GM19043 (cell line): ENCODE data around the gene THSD4.

Experiments used
- ATAC-seq: cut with Tn5 transposase; IDR thresholded peaks from one replicate; pipeline ENCODE4 v1.9.1; 2021; ENCODE audit warnings: low read depth; ENCODE audit not compliant: unreplicated experiment

The THSD4 gene

DNA sequence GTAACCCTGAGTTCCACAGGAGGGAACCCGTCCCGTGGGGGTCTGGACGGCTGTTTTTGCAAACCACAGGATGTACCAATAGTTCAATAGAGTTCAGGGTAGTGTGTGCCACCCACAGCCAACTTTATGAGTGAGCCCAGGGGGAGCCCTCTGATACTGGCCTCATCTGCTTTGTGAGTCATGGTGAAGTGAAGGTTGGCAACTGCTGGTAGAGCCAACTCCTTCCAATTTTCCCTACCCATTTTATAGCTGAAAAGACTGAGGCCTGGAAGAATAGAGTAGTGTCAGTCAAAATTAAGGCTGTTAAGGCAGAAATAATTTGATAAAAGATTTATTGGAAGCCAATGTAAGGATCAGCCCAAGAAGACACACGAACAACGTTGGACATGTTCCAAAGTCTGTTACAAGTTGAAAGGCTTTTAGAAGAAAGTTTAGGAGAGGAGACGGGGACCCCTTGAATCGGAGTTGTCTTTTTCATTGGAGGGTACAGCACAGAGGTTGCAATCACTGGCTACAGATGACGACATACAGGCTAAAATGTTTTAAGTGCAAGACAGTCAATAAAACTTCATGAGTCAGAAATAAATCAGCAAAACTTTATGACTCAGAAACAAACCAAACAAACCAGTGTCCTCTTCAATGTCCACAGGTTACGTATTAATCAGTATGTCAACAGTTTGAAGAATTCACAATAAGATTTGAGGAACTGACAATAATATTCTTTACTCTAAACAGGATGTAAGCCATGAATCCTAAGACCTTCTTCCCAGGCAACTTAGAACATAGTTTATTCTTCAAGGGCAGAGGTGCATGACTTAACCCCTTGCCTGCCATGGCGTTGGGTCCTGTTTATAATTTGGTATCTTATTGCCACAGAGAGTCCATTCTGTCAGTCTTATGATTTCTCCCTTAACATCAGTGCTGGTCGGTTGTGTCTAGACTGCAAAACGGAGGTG, 632.1 kb downstream of the THSD4 start:
- ATAC-seq = no peak

DNA sequence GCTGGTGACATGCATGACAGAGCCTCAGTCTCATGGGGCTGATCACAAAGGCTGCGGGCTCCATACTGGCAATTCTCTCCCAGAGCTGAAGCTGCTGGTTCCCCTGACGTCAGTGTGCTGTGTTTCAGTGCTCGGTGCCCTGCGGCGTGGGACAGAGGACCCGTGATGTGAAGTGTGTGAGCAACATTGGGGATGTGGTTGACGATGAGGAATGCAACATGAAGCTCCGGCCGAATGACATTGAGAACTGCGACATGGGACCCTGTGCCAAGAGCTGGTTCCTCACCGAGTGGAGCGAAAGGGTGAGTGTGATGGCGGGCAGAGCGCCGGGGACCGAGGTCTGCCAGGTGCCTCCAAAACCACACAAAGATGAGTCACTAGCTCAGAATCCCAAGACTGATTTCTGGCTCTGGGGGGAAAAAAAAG, 633.0 kb downstream of the THSD4 start:
- ATAC-seq = no peak

GRCh38 chr15:71749500-71749899, 634.2 kb downstream of the THSD4 start:
- ATAC-seq = no peak

DNA sequence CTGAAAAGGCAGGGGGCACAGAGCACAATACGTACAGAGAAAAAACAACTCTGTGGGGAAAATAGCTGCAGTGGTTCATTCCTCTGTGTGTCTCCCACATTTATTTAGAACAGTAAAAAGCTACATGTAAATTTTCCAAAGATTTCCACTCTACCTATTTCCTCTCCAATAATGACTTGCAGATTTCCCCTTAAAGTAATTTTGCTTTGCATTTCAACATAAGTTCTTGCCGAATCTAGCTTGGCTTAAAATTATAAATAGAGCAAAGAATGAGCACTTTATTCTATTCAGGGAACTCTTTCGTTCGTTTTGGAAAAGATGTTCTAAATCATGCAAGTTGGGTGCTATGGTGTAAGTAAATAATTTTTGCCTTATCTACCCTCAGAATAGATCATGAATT, 636.9 kb downstream of the THSD4 start:
- ATAC-seq = no peak

DNA sequence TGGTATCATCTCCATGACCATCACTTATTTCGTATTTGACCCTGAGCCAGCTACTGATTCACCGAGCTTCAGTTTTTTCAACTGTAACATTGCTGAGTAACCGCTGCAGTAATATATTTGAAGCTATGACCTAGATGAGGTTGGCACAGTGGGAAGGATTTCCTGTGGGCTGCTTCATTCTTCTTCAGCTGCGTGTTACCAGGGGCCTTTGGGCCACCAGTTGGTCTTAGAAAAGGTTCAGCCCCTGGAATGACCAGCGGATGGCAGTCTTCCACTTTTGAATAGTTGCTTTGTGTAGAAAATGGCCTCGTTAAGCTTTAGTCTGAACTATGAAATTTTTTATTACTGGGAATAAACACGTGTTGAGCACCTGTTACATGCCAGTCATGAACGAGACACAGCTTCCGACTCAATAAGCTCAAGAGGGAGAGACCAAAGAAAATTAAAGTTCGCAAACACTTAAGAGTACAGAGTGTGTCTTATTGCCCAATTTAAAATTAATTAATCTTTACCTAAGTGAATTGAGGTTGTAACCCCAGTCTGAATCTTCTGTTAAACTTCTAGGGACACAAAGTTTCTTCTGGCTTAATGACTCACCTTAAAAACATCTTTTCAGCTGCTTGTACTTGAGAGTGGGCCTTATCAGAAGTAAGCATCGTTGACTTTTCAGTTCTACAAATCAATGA, 637.5 kb downstream of the THSD4 start:
- ATAC-seq = no peak

DNA sequence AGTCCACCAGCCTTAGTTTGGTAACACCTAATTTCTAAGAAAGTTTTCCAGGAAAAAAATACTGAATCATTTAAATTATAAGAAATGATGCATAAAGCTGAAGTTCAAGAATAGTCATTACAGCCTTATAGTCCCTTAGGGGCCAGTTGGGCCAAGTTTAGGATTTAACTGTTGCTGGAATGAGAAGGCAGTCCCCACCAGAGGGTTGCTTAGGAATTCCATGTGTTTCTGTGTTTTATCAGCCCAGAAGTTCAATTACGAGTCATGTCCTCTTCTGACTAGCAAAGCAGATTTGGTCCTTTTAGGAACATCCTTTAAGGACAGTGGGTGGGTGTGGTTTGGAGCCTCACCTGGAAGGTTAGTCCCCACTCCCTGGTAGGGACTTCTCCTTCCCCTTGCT, 638.1 kb downstream of the THSD4 start:
- no peak for ATAC-seq

DNA sequence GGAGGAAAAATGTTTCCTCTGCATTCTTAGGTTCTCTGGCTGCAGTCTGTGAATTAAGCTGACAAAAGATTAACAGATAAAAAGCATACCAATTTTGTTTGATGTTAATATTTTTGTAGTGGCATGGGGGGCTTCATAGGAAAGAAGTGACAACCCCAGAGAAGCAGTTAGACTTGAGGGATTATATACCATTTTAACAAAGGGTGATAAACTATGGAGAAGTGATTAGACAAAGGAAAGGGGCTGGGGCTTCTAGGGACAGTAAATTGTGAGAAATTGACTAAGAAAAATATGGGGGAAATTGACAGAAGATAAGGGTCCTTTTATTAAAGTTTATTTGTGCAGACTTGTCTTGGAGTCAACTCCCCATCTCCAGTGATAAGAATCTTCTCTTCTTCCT, 639.4 kb downstream of the THSD4 start:
- no peak for ATAC-seq

DNA sequence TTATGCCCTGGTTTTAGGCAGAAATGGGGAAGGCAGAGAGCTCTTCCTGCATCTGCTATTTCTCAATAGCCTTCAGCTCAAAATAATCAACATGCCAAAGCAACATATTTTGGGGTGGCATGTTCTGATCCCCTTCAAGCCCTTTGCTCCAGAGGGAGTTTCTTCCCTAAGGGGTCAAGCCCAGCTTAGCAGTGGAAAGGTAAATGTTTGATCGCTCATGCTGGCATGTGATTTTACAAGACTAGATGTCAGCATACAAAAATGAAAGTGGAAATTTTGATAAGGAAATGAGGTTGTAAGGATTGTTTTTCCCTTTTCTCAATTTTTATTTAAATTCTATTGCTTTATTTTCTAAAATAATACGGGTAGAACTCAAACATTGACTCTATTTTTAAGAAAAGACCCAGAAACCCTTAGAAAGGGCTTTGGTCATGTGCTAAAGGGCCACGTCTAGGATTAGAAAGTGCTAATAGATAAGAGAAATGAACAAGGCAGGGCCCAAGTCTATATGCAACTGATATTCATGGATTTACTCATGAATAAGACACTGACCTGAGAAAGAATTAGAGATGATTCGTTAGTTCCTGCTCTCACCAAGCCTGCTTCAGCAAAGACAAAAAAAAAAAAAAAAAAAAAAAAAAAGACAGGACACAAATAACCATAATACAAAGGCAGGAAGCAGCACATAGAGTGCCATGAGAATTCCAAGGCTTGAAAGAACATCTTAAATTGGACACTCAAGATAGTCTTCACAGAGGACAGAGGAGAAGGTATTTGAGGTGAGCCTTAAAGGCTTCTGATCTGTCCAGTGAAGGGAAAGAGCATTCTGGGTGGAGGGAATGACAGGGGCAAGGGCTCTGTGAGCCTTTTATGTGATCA, 640.1 kb downstream of the THSD4 start:
- no peak for ATAC-seq

DNA sequence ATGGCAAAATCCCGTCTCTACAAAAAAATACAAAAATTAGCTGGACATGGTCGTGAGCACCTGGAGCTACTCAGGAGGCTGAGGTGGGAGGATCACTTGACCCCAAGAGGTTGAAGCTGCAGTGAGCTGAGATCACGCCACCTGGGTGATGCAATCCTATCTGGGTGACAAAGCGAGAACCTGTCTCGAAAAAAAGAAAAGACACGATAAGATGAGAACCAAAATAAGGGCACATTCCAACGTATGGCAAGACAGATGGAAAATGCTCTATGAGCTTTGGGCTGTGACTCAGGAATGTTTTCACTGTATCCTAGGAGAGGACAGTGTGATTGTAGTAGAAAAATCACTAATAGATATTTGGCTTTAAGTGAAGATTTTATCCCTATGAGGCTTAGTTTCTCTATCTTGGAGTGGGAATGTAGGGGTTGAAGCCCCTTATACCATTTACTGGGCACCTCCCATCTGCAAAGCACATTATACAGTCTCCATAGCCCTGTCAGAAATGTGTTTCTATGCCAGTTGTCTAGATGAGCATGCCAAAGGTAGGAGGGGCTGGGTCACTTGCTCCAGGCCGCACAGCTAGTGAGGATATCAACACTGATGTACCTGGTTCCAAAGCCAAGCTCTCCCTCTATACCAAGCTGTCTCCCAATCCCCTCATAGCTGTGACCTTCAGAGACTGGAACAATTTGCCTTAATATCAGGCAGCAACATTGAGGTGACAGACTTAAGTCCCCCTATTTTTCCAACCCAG, 641.5 kb downstream of the THSD4 start:
- ATAC-seq = no peak

DNA sequence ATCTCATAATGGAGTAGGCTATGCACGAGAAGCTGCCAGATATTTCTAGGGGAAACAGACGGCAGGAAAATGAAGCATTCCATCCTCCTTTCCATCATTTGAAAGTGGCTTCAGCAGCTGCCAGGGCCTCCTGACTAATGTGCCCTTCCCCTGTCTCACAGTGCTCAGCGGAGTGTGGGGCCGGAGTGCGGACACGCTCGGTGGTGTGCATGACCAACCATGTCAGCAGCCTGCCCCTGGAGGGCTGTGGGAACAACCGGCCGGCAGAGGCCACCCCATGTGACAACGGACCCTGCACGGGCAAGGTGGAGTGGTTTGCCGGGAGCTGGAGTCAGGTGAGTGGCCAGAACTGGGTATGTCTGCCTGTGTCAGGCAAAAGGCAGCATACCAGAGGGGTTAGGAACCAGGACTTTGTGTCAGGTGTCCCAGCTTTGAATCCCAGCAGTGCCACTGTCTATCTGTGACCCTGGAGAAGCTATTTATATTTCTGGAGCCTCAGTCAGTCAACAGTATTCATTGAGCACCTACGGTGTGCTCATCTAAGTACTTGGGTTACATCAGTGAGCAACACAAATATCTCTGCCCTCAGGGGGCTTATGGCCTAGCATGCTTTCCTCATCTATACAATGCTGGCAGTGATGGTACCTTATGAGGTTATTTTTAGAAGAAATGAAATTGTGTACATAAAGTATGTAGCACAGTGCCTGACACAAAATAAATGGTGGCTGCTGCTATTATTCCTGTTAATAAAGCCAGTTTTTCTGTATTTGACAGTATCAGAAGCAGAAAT, 642.7 kb downstream of the THSD4 start:
- no peak for ATAC-seq

- no peak for ATAC-seq
Observed at GRCh38 chr15:71758711-71759110, 643.4 kb downstream of the THSD4 start.

GRCh38 chr15:71760852-71761251, 645.6 kb downstream of the THSD4 start:
- ATAC-seq = no peak

DNA sequence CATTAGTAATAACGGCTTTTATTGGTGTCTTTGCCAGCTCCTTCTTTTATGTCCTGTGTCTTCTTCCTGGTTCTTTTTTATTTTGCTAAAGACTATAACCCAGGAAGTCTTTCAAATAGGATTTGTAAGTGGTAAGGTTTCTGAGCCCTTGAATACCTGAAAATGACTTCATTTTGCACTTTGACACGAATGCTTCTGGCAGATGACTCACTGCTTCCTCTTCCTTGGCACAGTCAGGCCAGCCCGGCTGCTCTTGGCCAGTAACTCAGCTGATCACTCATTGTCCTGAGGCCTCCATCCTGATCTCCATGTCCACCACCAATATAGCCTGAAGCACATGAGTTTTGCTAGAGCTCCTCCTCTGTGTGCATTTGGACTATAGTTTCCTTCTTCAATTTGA, 646.4 kb downstream of the THSD4 start:
- no peak for ATAC-seq

- no peak for ATAC-seq
Observed at GRCh38 chr15:71768184-71768583, 652.9 kb downstream of the THSD4 start.

GRCh38 chr15:71773206-71773859, 658.1 kb downstream of the THSD4 start:
- no peak for ATAC-seq

GRCh38 chr15:71775856-71776255, 660.6 kb downstream of the THSD4 start:
- ATAC-seq = no peak

- ATAC-seq = no peak
Observed at GRCh38 chr15:71776304-71776703, 661.0 kb downstream of the THSD4 start.

DNA sequence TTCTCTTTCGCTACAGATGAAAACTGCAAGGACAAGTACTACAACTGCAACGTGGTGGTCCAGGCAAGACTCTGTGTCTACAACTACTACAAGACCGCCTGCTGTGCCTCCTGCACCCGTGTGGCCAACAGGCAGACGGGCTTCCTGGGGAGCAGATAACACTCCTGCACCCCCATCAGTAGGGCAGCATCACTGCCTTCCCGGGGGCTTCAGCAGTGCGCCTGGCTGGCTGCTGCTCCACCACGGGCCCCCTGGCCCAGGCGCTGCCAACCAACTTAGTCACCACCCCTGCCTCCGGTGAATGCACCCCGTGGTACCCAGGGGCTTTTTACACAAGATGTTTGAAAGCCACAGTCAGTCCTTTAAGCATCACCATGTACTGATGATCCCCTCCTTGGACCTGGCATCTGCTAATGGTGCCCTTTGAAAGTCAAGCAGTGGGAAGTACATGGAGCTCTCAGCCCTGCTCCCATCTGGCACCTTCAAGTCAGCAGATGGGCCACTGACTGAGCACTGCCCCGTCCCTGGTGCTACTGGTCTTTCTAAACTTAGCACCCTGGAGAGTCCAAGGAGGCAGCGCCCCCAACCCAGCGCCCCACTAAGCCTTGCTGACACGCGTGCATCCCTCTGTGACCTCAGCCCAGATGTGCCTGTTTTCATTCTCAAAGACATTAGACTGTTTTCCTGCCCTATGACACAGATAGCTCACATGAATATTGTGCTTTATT, 662.1 kb downstream of the THSD4 start:
- no peak for ATAC-seq
